HG03095 (cell line): ENCODE measurements around the gene TUBE1.
"Not testable (repeated sequence)": the region's sequence is repeated elsewhere in the genome, so short reads cannot be mapped to it uniquely, and the experiment has no call there.

ENCODE experiments used
- ATAC-seq: cut with Tn5 transposase; IDR thresholded peaks from one replicate; pipeline ENCODE4 v1.9.1; 2021; ENCODE audit warnings: moderate library complexity; ENCODE audit not compliant: unreplicated experiment

The TUBE1 gene

DNA sequence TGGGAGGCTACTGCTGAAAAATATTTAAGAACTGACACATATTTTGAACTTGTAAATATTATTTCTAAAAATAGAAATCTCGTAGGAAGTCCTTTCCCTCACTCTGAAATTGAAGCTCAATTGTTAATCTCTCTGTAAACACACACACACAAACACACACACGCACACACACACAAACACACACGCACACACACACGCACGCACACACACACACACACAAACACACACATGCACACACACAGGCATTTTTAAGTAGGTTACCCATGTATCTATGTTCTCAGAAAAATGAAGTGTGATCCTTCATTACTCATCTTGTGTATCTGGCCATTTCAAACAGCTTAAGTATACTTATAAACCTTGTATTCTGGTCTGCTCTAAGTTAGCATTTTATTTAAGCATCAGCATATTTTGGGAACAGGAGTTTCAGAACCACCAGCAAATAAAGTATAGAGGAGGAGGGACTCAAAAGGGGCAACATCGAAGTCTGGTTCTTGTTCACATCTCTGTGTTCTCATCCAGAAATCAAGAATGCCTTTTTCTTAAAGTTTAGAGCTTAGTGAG, 21.8 kb downstream of the TUBE1 start:
- ATAC-seq = no peak

DNA sequence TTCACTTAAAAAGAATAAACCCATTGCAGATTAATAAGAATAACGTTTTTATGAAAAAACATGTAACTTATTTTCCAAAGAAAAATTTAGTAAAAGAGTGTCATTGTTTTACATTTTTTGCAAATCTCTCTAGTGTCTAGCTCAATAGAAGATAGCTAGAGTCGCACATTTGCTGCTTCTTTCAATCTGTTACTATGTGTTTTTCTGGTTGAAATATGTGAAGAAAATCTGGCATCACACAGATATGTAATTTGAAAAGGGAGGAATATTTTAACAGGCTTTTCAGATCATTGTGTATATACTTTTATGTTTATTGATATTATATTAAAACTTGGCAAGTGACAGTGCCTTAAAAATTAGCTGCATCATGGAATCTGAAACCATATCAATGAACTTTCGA, 24.3 kb downstream of the TUBE1 start:
- ATAC-seq = no peak

DNA sequence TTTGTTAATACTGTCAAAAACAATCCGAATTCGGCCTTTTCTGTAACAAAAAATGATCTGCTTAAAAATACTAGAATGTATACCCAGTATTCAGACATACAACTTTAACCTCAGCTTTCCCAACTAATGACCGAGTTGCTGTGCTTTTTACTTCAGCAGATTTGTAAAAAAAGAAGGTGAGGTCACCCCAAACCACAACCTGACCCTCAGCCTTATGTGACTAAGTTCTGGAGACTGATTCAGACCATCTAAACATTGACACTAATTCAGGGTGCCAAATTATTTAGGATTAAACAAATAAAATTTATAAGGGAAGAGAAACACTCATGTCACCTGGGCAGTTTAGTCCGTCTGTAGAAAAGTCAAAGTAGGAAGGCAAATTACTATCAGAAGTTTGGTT, 25.7 kb downstream of the TUBE1 start:
- ATAC-seq = no peak

DNA sequence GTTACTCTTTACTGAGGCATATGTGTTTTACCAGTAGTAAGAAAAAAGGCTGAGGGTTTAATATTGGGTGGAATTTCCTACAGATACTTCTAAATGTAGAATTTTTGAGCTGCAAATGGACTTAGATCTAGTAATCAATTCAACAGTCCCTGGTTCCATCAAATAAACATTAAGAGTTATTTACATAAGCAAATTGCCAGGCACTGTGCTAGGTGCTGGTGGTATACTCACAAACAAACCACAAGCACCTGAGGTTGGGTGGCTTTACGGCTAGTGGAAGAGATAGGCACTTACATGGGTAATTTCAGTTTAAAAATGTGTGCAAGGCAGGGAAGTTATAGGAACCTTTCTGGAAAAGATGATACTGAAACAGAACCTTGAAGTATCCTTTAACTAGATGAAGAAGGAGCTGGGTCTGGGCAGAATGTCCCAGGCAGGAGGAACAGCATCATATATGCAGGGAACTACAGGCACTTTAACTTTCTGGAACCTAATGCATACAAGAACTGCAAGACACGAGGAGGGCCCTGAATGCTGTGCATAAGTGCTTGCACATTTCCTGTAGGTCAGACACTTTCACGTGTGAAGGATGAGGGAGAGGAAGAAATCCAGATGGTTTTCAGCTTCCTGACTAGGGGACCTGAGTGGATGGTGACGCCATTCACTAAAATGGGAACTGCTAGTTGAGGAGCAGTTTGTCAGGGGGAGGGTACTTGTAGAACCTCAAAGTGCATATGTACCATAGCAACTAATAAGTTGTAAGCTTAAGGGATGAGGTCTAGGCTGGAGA, 28.8 kb downstream of the TUBE1 start:
- ATAC-seq = no peak

DNA sequence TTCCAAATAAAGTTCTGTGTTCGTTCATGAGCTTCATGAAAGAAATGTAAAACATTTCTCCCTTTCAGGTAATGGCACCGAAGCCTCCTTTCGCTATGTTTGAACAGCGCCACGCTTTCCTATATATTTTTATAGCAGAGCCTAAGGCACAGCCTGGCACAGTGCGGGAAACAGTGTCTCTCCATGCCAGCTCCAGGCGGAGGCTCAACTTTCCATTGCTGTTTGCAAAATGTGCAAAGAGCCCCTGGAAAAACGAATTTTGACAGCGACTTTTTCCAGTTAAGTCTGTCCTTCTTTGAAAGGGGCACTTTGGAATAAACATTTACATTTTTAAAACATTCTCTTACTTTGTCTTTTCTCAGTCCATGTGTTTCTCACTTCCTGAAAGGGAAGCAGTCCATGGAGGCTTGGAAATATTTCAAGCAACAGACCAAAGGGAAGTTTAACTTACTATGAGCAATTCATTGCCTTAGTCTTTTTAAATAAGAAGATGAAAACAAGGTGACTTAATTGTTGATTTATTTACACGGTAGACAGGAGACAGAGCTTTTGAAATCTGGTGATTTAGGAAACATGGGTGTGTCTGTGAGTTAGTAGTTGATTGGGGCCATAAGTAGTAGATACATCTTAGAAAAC, 32.6 kb downstream of the TUBE1 start:
- ATAC-seq = no peak

DNA sequence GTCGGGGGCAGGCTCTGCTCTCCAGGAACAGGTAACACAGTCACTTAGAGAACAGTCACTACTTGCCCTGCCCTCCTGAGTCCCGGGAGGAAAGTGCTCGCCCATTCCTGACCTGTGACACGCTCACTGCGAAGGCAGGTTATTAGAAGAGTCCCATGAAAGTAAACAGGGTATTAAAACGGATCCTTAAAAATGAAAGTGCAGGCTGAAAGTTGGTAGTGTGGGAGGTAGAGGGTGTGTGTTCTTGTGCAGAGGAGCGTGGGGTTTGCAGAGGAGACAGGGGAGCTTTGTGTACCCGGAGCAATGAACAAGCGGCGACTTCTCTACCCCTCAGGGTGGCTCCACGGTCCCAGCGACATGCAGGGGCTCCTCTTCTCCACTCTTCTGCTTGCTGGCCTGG, 33.3 kb downstream of the TUBE1 start, which contains the start of gene CCN6:
TSS of gene CCN6 (plus strand) at position 104 of the 400 bp plus-strand sequence. CDS start at position 358, 254 bp downstream.
- no peak for ATAC-seq

DNA sequence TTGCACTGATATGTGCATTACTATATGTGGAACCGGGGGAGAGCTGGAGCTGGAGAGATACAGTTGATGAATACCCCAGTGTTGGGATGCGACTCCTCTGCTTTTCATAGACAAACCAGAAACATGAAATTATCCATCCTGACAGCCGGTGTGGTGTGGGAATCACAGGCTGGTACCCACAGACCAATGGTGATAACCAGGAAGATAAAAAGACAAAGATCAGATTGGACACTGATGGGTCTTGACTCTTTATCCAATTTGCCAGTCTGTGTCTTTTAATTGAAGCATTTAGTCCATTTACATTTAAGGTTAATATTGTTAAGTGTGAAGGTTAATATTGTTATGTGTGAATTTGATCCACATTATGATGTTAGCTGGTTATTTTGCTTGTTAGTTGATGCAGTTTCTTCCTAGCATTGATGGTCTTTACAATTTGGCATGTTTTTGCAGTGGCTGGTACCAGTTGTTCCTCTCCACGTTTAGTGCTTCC, 36.0 kb downstream of the TUBE1 start:
- ATAC-seq = not testable (repeated sequence)

DNA sequence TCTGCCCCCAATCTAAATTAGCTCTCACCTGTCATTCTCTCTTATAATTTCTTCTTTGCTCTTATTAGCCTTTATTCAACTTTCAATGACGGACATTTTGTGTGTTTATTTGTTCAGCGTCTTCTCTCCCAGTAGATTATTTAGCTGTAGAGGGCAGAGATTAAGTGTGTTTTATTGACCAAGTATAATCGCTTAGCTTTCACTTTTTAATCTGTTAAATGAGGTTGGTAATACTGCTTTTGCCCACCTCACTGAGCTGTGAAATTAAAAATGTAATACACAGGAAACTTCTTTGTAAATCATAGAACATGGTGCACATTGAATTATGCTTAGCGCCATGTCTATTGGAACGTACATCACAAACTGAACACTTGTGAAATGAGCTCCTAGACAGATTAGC, 36.9 kb downstream of the TUBE1 start:
- ATAC-seq = no peak

DNA sequence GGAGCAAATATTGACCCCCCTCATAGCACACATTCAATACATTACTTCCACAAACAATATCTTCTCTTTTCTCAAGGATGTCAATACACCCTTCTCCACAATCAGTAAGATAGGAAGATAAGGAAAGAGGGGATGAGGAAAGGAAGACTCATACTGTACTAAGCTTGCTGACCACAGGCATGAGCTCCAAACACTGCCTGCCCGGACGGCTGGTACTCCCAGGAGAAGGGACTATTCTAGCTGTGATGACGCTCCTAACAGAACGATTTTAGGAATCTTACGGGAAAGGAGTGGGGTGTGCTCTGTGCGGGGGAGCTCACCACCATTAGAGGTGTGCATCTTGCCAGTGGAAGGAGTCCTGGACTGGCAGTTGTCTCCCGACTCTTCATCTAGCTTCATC, 37.3 kb downstream of the TUBE1 start:
- no peak for ATAC-seq

DNA sequence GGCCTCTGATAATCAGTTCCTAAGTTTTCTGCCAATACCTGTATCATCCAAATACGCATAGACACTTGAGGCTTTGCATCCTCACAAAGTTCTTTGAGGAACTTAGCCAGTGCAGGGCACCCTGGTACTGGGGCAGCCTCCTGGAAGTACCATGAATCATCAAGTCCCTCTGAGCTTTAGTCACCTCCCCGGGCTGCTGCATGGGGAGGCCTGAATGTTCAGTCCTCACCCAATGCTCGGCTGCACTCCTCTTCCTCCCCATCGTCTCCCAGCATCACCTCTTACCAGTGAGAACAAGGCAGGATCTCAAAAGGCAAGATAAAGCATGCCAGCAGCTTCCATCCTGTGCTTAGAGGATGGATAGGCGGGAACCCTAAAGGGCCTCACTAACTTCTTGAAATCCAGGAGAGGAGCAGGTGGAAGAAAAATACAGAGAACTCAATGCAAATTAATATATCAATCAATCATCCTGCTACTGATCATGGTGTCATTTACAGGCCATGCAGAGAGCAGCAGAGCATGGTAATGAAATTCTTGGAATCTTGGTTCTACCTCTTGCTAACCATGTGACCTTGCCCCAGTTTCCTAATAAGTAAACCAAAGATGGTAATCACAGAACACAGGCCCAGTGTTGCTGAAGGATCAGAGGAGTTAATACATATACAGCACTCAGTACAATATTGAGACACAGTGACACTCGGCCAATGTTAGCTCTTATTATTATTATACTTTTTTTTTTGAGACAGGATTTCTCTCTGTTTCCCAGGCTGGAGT, 38.1 kb downstream of the TUBE1 start:
- no peak for ATAC-seq

DNA sequence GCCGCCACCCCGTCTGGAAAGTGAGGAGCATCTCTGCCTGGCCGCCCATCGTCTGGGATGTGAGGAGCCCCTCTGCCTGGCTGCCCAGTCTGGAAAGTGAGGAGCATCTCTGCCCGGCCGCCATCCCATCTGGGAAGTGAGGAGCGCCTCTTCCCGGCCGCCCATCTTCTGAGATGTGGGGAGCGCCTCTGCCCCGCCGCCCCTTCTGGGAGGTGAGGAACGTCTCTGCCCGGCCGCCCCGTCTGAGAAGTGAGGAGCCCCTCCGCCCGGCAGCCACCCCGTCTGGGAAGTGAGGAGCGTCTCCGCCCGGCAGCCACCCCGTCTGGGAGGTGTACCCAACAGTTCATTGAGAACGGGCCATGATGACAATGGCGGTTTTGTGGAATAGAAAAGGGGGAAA, 39.8 kb downstream of the TUBE1 start:
- not testable (repeated sequence) for ATAC-seq

DNA sequence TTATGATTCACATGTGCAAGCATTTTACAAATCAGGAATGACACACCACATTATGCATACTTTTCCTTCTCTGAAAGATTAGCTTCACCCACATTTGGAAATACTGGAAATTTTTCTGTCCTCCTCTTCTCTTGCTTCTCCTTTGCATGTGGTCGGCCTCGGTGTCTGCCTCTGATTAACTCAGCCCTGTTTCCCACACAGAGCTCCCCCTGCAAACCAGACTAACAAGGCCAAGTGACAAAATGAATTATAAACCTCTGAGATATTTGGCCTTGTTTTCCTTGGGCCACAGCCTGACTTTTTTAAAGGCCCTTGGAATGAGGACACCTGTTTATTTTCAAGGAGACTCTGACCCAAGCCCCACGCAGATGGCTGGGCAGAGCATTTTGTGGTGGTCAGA, 42.4 kb downstream of the TUBE1 start:
- ATAC-seq = no peak

DNA sequence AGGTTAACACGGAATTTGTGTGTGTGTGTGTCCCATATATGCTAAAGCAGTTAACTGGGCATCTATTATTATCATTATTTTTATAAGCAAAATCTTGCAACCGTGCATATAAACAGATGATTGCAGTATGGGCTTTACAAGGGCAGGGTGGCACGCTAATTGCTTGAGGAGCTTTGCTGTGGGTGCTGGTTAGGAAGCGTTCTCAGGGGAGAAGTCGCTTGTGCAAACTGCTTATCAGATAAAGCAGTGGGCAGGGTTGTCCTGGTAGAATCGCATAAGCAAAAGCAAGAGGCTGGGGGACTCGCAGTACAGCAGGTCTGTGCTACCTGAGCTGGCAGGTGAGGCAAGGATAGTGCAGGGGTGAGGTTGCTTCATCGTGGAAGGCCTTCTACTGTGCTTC, 43.1 kb downstream of the TUBE1 start:
- no peak for ATAC-seq

DNA sequence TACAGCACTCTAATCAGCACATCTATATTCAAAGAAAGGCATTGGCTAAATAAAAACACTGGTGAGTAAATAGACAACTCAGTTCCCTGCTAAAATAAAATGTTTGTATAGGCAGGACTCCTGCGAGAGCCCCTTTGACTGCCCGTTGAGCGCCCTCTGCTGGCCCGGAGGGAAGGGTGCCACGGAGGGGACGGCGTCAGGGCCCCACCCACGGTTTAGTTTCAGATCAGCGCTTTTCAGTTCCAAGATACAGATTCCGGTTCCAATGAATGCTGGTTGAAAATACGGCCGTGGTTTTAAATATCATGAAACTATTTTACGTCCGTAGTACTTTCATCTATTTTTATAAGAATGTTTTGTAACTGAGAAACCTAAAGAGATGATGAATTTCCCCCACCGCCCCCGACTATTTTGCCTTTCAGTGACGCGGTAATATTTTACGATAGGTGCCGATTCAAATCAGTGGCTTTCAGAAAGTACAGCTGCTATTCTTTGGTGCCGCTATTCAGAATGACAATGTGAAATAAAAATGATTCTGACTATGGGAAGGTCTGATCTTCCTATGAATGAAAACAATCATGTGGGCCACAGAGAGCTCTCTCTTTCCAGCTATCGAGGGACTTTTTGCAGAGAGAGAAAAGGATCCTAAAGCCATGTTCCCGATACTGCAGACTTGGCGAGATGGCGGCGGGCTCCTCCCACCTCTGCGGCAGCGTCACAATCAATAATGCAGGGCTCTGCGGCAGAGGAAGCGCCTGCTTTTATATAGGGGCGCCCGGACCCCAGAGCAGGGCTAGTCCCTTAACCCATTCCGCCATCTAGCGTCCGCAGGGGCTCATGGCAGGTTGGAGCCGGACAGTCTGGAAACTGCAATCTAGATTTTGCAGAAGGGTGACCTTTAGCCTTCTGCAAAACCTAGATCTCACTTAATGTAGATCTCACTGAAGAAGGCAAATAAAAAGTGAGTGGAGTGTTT, 44.0 kb downstream of the TUBE1 start:
- peak; percentile 90 for ATAC-seq

DNA sequence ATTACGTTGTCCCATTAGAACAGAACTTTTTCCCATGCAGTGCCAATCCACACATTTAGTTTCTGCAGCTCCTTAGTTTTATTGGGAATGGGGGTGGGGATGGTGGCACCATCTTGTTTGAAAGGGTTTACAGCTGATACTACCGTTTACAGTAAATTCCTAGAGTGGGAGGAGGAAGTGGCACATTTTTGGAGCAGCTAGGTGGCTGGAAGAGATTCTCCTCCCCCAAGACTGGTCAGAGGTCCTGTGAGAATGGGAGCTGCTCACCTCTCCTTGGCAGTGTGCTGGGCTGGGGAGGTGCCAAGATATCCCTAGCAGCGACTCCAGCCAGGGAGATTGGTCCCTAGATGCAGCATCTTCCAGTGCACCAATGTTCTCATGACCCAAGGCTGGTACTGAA, 45.7 kb downstream of the TUBE1 start:
- ATAC-seq = no peak

DNA sequence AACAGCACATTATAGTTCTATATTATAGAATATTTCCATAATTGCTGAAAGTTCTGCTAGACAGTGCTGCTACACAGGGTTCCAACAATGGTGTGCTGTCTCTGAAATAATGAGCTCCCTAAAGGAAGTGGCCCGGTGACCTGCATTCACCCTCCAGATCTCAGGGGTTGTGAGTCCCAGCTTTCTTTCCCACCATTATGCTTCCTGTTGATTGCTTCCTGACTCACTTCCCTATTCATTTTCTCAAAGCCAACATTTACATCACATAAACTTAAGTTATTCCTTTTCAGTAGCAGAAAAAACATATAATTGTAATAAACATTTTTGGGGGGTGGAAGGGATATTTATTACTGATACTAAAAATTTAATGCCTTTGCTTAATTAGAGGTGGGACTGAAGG, 46.3 kb downstream of the TUBE1 start:
- no peak for ATAC-seq

DNA sequence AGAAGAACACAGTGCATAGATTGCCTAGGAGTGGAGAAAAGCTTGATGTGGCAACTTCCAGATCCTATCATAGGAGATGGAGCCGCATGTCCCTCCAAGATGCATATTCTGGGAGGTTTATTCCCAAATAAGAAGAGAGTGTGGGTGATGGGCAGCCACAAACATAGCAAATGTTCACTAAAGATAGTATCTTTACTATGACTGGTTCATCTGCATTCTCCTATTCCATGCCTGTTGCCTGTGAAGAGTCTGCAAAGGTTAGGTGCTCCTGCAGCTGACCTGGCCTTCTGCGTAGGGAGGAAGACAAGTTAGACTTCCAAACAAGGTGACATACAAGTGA, 47.9 kb downstream of the TUBE1 start:
- no peak for ATAC-seq

DNA sequence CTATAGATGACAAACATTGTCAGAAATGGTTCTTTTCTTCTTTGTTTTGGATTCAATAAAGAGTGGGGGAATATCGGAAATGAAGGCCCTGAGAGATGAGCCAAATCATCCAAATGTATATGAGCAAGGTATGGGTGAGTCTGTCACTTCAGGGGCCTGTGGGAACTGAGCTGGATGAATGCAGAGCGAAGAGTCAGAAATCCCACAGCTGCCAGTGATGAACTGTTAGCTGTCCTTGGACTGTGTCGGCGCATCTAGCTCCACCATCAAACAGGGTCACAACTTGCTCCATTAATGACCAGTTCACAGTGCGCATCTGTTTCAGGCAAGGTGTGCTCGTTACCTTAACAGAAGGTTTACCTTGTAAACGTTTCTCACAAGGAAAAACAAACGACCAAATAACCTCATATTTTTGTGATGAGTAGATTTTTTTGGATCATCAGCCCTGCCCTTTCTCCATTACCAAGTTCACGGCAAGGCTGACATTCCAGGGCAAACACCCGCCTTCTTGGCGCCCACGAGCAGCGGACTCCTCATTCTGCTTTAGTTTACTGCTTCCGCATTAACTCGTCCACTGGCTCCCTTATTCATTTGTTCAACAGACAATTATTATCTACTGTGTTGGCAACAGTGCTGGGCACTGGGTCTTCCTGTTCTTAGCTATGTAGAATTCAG, 48.4 kb downstream of the TUBE1 start:
- no peak for ATAC-seq

DNA sequence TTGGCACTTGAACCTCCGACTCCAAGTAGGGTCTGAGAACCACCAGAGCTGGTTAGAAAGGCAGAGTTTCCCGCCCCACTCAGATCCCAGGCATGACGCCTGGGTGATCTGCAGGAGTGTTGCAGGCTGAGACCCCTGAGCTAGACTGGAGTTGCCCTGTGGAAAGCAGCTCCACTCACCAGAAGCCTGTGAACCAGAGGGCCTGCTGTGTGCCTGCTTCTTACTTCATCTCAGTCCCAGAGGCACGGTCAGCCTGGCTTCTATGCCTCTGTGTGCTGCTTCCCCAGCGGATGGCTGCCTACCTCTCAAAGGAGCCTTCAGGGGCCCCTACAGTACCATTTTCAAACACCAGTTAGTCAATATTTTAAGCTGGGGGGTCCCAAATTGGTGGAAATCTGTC, 49.0 kb downstream of the TUBE1 start:
- ATAC-seq = no peak

DNA sequence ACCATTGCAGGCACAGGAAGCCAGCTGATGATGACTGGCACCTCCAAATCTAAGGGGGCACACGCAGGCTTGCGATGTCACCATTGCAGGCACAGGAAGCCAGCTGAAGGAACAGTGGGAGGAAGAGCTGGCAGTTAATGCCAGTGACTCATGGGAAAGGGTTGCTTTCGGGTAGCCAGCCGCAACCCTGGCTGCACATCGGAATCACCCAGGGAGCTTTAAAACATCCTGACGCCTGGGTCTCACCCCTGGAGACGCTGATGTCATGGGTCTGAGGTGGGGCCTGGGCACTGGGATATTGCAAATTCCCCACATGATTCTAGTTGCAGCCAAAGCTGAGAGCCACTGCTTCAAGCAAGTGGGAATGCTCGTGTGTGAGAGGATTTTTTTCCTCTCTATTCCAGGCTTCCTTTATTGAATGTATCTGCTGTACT, 49.5 kb downstream of the TUBE1 start:
- ATAC-seq = no peak
